HTERT RPE-1 (cell line): ENCODE data around the gene SMARCB1.

ENCODE experiments used
- in situ Hi-C: fragments of 300-500 bp; cut with MboI; formaldehyde crosslinking; loops from 4 replicates; pipeline ENCODE4 v1.14.3; 2020; ENCODE audit warnings: low sequenced_read_pairs

Gene SMARCB1

GRCh38 chr22:23760056-23760455 is 26.7 kb upstream of the SMARCB1 start:
- in situ Hi-C loops: no loop called here

DNA sequence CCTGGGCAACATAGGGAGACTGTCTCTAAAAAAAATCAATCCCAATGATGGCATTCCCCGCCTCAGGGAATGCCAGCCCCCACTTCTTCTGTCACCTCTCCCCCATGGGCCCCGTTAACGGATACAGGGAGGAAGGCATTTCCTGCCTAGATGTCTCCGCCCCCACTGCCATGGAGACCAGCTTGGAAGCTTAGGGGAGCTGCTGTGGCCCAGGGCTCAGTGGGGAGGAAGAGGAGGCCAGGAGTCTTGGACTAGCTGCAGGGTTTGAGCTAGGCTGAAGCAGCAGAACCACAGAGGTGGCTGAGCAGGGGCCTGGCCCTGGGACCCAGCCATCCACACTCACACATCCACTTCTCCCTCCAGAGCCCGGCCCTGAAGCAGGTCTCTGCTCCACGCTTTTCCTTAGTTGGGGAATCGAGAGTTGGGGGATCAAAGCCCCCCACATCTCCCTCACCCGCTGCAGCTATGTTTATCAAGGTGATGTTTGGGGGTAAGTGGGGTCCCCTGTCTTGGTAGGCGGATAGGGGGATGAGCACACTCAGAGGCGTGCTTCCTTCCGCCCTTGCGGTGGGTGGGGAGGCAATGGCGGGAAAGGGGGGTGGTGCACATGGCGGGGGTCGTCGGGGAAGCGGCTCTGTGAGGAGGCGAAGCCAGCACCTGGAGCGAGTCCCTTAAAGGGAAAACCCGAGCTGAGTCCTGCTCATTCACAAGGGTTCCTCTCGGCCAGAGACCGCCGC is 23.8 kb upstream of the SMARCB1 start, which contains the start of gene C22orf15:
C22orf15 (plus strand) TSS at position 149 of the 737 bp plus-strand sequence; CDS start at position 466, 317 bp downstream.
- in situ Hi-C loops: no loop called here

GRCh38 chr22:23763579-23763945 is 23.2 kb upstream of the SMARCB1 start:
- in situ Hi-C loops: no loop called here

GRCh38 chr22:23763954-23764353 is 22.8 kb upstream of the SMARCB1 start:
- in situ Hi-C loops: no loop called here

GRCh38 chr22:23764899-23765881 is 21.6 kb upstream of the SMARCB1 start:
- in situ Hi-C loops: no loop called here

DNA sequence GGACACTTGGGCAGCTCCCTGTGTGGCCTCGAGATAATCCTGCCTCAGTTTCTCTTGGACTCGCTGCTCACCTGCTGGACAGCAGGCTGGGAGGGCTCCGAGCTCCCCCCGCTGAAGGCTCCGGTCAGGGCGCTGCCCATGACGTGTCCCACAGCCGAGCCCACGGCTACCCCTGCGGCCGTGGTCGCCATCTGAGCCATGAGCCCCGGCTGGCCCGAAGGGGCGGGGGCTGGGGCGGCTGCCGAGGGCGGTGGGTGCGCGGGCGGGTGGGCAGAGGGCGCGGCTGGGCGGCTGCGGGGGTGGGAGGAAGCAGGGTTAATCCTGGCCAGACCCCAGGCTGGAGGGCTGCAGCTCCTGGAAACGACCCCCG is 19.5 kb upstream of the SMARCB1 start:
- in situ Hi-C loops: no loop called here

DNA sequence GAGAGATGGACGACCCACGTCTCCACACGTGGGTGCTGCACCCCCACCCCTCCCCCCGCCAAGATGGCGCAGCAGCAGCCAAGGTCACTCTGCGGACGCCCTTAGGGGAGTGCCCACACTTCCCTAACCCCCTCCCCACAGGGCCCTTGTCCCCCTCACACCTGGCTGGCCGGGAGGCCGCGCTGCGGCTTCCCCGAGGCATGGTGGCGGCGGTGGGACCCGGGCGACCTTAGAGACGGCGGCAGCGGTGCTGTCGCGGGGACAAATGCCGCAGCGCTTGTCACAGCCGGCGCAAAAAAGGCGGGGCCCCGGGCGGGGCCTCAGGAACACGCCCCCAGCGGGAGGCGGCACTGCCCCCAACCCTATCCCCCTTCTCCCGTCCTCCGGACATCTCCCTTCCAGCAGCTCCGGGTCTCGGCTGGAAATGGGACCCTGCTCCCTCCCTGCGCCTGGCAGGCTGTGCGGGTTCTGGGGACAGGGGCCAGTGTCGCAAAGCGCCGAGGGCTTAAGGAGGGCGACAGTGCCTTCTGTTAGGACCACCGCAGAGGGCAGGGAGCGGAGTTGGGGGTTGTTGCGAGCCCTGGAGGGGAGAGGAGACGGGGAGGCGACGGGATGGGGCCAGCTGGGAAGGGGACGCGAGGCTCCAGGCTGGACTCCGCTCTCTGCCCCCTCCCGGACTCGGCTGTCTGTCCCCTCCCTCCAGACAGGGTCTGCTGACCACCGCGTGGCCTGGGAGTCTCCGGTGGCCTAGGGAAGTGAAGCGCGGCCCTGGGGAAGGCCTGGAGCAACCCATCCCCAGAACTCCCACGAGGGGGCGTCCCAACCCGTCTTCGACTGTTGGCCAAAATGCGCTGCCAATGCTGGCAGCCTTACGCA is 18.9 kb upstream of the SMARCB1 start, which contains the start of gene CHCHD10:
CHCHD10 (minus strand) TSS at position 300 of the 876 bp plus-strand sequence; CDS start at position 202, 98 bp downstream.
- in situ Hi-C loops: no loop called here

GRCh38 chr22:23769321-23769965 is 17.3 kb upstream of the SMARCB1 start:
- in situ Hi-C loops: no loop called here

DNA sequence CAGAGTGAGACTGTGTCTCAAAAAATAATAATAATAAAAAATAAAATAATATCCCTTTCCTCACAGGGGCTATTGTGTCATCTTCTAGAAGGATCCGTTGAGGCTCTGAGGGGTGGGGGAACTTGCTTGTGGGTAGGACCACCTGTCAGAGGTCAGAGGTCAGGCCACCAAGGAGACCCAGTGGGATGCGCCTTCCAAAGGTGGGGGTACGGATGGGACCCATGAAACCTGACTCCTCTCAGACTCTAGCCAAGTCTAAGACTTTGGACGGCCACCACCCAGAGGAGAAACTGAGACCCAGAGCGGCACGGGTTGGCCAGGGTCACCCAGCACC is 14.5 kb upstream of the SMARCB1 start:
- in situ Hi-C loops: no loop called here

- in situ Hi-C loops: no loop called here
Measured at GRCh38 chr22:23772649-23773473, 13.9 kb upstream of the SMARCB1 start, which contains the start of gene MMP11. MMP11 (plus strand) TSS chr22:23772849; CDS start chr22:23772871, 22 bp downstream.

DNA sequence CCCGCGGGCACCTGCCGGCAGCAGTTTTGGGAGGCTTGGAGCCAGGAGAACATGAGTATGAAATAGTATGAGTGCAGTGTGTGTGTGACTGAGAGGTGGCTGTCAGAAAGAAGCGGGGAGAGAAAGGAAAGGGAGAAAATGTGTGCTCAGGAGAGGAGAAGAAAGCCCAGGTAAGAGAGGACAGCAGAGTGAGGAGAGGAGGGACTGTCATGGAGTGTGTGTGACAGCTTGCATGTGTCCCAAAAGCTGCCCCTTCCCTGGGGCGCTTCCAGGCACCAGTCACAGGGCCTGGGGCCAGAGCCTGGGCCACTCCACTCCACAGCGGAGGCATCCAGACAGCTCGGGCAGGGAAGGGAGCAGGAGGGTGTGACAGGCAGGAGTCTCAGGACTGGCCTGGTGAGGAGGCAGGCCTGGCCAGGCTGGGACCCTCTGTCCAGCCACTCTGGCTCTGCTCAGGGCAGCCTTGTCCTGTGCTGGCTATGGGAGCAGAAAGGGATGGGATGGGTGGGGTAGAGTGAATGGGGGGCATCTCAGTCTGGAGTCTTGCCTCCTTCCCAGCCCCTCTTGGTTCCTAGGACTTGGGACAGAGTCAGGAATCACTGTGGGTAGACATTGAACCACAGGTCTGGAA is 13.2 kb upstream of the SMARCB1 start:
- in situ Hi-C loops: no loop called here

- in situ Hi-C loops: no loop called here
Measured at GRCh38 chr22:23774114-23774921, 12.4 kb upstream of the SMARCB1 start.

DNA sequence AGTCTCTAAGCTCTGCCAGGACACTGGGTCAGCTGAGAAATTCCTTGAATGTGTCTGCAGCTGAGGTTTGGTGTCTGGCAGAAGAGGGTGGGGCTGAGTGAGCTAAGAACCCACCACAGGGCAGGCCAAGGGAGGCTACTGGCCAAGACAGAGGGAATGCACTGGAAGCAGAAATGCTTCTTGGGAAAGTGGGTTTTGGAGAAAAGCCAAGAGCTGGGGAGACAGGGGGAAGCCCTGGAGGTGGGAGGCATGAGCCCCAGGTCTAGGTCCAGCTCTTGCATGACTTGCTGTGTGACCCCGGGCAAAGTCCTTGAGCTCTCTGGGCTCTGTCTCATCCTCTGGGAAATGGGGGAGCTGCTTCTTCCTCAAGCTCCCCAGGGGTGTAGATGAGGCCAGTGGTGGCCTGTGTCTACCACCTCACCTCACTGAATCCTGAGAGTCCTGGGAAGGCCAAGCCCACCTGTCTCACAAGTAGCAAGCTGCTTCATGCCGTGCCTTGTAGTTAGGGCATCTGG is 11.8 kb upstream of the SMARCB1 start:
- in situ Hi-C loops: no loop called here

DNA sequence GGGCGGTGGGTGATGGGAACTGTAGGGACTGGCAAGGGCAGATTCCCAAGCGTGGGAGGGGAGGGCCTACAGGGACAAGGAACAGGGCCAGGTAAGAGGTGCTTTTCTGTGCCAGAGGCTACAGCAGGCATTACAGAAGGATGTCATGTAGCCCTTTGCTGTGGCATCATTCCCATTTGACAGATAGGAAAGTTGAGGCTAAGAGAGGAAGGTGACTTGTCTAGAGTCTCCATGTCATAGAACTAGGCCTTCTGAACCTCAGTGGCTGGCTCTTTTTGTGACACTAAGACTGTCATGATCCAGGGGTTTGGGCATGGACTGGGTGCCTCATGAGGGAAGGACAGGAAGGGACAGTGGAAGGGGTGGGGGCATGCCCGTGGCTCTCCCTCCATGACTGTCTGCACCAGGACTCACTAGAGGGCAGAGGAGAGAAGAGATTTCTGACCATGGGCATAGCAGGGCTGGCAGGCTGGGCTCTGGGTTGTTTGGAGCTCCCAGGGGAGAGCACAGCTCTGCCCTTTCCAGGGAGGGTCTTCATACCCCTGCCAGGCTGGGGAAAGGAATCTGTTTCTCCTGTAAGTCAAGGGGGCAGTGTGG is 10.9 kb upstream of the SMARCB1 start:
- in situ Hi-C loops: no loop called here

- in situ Hi-C loops: no loop called here
Measured at GRCh38 chr22:23777776-23778576, 8.8 kb upstream of the SMARCB1 start.

GRCh38 chr22:23778577-23778900 is 8.2 kb upstream of the SMARCB1 start:
- in situ Hi-C loops: no loop called here

DNA sequence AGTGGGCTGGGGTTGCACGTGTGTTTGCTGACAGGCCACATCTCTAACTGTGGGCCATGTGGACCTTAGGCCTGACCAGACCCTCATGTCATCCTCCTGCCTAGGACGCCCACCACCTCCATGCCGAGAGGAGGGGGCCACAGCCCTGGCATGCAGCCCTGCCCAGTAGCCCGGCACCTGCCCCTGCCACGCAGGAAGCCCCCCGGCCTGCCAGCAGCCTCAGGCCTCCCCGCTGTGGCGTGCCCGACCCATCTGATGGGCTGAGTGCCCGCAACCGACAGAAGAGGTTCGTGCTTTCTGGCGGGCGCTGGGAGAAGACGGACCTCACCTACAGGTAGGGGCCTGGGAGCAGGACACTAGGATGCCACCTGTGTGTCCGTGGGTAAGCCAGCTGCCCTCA is 7.7 kb upstream of the SMARCB1 start:
- in situ Hi-C loops: no loop called here
